CD4-positive, alpha-beta T cell (primary cell): ENCODE results near the gene TNFRSF1B. TPM values are rescaled to one million over a fixed set of nuclear protein-coding genes. Genes with fewer than 3 reads are reported as not detected.

ENCODE experiments used
- ATAC-seq: fragments of 200-7000 bp; cut with Tn5 transposase; one replicate; pipeline ENCODE4 v1.10.0; 2022; ENCODE audit warnings: mild to moderate bottlenecking; ENCODE audit not compliant: poor library complexity
- CTCF ChIA-PET: fragments of 350-600 bp; sonication (Branson Sonifier 250); formaldehyde crosslinking; loops from one replicate; lab custom pipeline; 2021; ENCODE audit warnings: antibody characterized with exemption, inconsistent platforms; lab: Charles Lee
- POLR2A ChIA-PET: fragments of 350-600 bp; sonication (Branson Sonifier 250); formaldehyde crosslinking; loops from one replicate; lab custom pipeline; 2021; ENCODE audit warnings: antibody characterized with exemption, inconsistent platforms; lab: Charles Lee
- DNase-seq, 14 experiments: peaks; one replicate each; pipeline ENCODE4 v3.0.0-alpha.2; 2013 to 2020; ENCODE audit warnings: mixed read lengths in 2 of 14
- H3K27ac ChIP-seq, 2 donors: one replicate each; pipeline versions ENCODE4 v1.5.1 to v1.7.0; 2013; ENCODE audit warnings: low read length in 2 of 2, low read depth in 1 of 2, mild to moderate bottlenecking in 1 of 2
- H3K27me3 ChIP-seq, 2 experiments: 1 replicate in 1 of 2; 2 replicates in 1 of 2; pipeline versions ENCODE4 v1.6.1 to v1.7.0; 2013; ENCODE audit warnings: low read length in 2 of 2, control low read depth in 1 of 2, mild to moderate bottlenecking in 1 of 2, moderate library complexity in 1 of 2; ENCODE audit not compliant: insufficient read depth in 2 of 2, control insufficient read depth in 1 of 2
- H3K36me3 ChIP-seq: one replicate; pipeline ENCODE4 v1.6.1; 2013; ENCODE audit warnings: low read length, control low read depth; ENCODE audit not compliant: insufficient read depth
- H3K4me1 ChIP-seq: one replicate; pipeline ENCODE4 v1.6.1; 2013; ENCODE audit warnings: low read length, control low read depth; ENCODE audit not compliant: insufficient read depth
- H3K4me3 ChIP-seq: one replicate; pipeline ENCODE4 v1.5.1; 2013; ENCODE audit warnings: mild to moderate bottlenecking, low read length, moderate library complexity
- H3K9me3 ChIP-seq, 2 experiments: 1 replicate in 1 of 2; 2 replicates in 1 of 2; pipeline versions ENCODE4 v1.6.1 to v1.7.0; 2013; ENCODE audit warnings: low read length in 2 of 2, mild to moderate bottlenecking in 2 of 2, control low read depth in 1 of 2, moderate library complexity in 1 of 2; ENCODE audit not compliant: control insufficient read depth in 1 of 2, insufficient read depth in 1 of 2
- H3K27ac Mint-ChIP-seq: one replicate; pipeline ENCODE4 v1.8.0; 2020; ENCODE audit warnings: mixed read lengths
- H3K27me3 Mint-ChIP-seq: one replicate; pipeline ENCODE4 v1.8.0; 2021; ENCODE audit warnings: mixed read lengths
- H3K36me3 Mint-ChIP-seq: one replicate; pipeline ENCODE4 v1.8.0; 2021; ENCODE audit warnings: low read depth, mixed read lengths
- H3K4me1 Mint-ChIP-seq: one replicate; pipeline ENCODE4 v1.8.0; 2021; ENCODE audit warnings: low read depth, mixed read lengths
- H3K4me3 Mint-ChIP-seq: one replicate; pipeline ENCODE4 v1.8.0; 2020; ENCODE audit warnings: mild to moderate bottlenecking, mixed read lengths
- H3K9me3 Mint-ChIP-seq: one replicate; pipeline ENCODE4 v1.8.0; 2020; ENCODE audit warnings: mixed read lengths
- intact Hi-C, 2 experiments: fragments of 100-400 bp; cut with DNase I in 1 of 2; cut with micrococcal nuclease in 1 of 2; formaldehyde crosslinking; loops; one replicate each; pipeline versions ENCODE4 v1.15.1 to v1.9.0; 2023 to 2025; cut with DNase I, micrococcal nuclease
- total RNA-seq, 174 experiments: library from RNA in 2 of 174; stranded (reverse) in 2 of 174; gene quantifications; one replicate each; pipeline ENCODE4 v1.2.3 and lab custom pipeline; 2021 to 2026
- TF ChIP-seq, protein P1 (sequence below): fragments of 200-600 bp; IDR thresholded peaks from one replicate; pipeline ENCODE4 v1.8.0; 2022; ENCODE audit warnings: antibody characterized with exemption, mild to moderate bottlenecking

TNFRSF1B gene
- total RNA-seq, 2 experiments from 2014 or later = 61.9 to 62.6 TPM

DNA sequence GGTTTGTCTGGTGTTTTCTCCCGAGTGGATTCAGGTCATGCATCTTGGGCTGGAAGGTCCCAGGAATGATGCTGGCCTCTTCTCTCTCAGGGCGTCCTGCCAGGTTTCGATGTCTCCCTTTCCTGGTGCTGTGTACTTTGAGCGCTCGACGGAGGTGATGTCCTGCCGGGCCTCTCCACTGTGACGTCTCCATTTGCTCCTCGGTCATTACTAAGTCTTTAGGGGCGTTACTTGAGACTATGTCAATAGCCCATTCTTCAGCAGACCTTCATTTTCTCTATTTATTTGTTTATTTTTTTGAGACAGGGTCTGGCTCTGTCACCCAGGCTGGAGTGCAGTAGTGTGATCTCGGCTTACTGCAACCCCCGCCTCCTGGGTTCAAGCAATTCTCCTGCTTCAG is 37.2 kb upstream of the TNFRSF1B start:
- intact Hi-C loops = no loop called here
- peaks cover 51% of the 10 kb centered on the region for H3K4me1 Mint-ChIP-seq
- CTCF ChIA-PET = no interaction called here

DNA sequence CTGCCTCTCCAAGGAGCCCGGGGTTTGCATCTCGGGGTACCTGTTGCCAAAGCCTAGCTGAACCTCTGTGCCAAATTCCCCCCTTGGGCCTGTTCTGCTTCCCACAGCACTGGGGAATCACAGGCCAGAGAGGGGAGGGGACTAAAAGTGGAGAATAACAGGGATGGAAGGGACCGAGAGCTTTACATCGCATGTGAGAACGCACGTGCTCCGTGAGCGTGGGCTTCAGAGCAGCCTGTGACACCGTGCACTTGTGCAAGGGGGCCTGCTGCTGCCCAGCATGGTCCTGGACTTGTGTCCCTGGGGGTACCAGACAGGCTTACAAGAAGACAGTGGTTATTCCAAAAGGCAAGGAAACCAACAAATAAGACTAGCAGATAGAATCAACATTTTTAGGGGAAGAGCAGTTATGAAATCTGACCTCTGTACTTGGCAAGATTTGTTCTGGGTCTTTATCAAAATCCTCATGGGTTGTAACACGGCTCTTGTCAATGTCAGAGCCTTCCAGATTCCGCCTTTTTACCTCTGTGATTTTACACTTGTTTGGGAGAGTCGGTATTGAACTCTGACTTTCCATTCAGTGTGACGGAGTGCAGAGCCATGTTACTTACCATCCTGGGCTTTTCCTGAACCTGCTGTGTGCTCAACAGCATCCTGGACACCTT is 36.2 kb upstream of the TNFRSF1B start:
- Histone ChIP-seq H3K27ac (no peak overlapping the region), H3K4me3 (no peak overlapping the region), H3K27me3 (no peaks in the 10 kb centered on the region), H3K9me3 (no peaks in the 10 kb centered on the region), H3K4me1 (peaks cover 77% of the 10 kb centered on the region), H3K36me3 (no peaks in the 10 kb centered on the region)
- Mint-ChIP-seq H3K4me1 (peaks cover 41% of the 10 kb centered on the region), H3K4me3 (no peak overlapping the region), H3K36me3 (no peaks in the 10 kb centered on the region), H3K27me3 (no peaks in the 10 kb centered on the region), H3K9me3 (no peaks in the 10 kb centered on the region), H3K27ac (peak overlapping the region; percentile 44)
- DNase-seq (peak in 1 of 14 experiments; percentile 8), ATAC-seq (no peak)
- POLR2A ChIA-PET = interaction anchor here (0.7 kb wide), 1 partner anchor 20 kb away, joined by 4 read pairs; no protein-coding TSS in a partner anchor
- TF ChIP-seq, protein P1, sequence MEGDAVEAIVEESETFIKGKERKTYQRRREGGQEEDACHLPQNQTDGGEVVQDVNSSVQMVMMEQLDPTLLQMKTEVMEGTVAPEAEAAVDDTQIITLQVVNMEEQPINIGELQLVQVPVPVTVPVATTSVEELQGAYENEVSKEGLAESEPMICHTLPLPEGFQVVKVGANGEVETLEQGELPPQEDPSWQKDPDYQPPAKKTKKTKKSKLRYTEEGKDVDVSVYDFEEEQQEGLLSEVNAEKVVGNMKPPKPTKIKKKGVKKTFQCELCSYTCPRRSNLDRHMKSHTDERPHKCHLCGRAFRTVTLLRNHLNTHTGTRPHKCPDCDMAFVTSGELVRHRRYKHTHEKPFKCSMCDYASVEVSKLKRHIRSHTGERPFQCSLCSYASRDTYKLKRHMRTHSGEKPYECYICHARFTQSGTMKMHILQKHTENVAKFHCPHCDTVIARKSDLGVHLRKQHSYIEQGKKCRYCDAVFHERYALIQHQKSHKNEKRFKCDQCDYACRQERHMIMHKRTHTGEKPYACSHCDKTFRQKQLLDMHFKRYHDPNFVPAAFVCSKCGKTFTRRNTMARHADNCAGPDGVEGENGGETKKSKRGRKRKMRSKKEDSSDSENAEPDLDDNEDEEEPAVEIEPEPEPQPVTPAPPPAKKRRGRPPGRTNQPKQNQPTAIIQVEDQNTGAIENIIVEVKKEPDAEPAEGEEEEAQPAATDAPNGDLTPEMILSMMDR = no peak
- intact Hi-C loops = no loop called here
- CTCF ChIA-PET = interaction anchor here (1.6 kb wide), 1 partner anchor 47 kb away, joined by 3 read pairs; no protein-coding TSS in a partner anchor

More for the DNA sequence above, 37.2 kb upstream of the TNFRSF1B start:
- Histone ChIP-seq H3K27ac (no peak overlapping the region), H3K4me1 (peaks cover 84% of the 10 kb centered on the region), H3K27me3 (no peaks in the 10 kb centered on the region), H3K36me3 (no peaks in the 10 kb centered on the region), H3K9me3 (no peaks in the 10 kb centered on the region), H3K4me3 (no peak overlapping the region)
- no peak for ATAC-seq
- Mint-ChIP-seq H3K27ac (no peak overlapping the region), H3K4me3 (no peak overlapping the region), H3K27me3 (no peaks in the 10 kb centered on the region), H3K36me3 (no peaks in the 10 kb centered on the region), H3K9me3 (no peaks in the 10 kb centered on the region)
- TF ChIP-seq, protein P1 = no peak
- POLR2A ChIA-PET = no interaction called here
- DNase-seq = no peak

DNA sequence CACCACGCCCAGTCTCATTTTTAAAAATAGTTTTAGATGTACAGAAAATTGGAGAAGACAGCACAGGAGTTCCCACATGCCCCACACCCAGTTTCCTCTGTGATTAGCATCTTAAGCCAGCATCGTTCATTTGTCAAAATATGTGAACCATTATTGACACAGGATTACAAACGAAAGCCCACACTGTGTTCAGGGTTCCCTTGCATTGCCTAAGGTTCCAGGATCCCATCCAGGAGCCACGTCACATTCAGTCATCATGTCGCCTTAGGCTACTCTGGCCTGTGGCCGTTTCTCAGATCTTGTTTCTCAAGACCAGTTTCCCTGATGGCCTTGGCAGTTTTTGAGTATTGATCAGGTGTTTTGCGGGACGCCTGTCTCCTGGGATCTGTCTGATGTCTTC is 34.7 kb upstream of the TNFRSF1B start:
- TF ChIP-seq, protein P1 = no peak
- peak overlapping the region; percentile 50 to 81 for H3K27ac ChIP-seq
- POLR2A ChIA-PET = interaction anchor here (0.6 to 2.6 kb wide), 5 partner anchors 18 to 78 kb away, joined by 3 to 15 read pairs (median 6); no protein-coding TSS in a partner anchor
- H3K27me3 ChIP-seq = no peaks in the 10 kb centered on the region
- CTCF ChIA-PET = no interaction called here
- intact Hi-C loops = loop anchor here in 1 of 2 experiments (1.0 kb wide), 1 partner anchor 46 kb away; no protein-coding TSS in a partner anchor
- H3K4me1 ChIP-seq = peaks cover 63% of the 10 kb centered on the region
- Mint-ChIP-seq H3K27ac (peak overlapping the region; percentile 84), H3K36me3 (no peaks in the 10 kb centered on the region), H3K27me3 (no peaks in the 10 kb centered on the region), H3K4me3 (peak overlapping the region; percentile 38), H3K4me1 (peaks cover 32% of the 10 kb centered on the region), H3K9me3 (no peaks in the 10 kb centered on the region)
- peak in 1 of 14 experiments; percentile 41 for DNase-seq
- no peak for ATAC-seq
- H3K9me3 ChIP-seq = no peaks in the 10 kb centered on the region
- H3K4me3 ChIP-seq = no peak overlapping the region
- H3K36me3 ChIP-seq = no peaks in the 10 kb centered on the region
